Ovary (tissue), 9 donors: ENCODE results near the gene PRKG1. TPM values are rescaled to one million over a fixed set of nuclear protein-coding genes. Genes with fewer than 3 reads are reported as not detected.
"Not testable (repeated sequence)": the region's sequence is repeated elsewhere in the genome, so short reads cannot be mapped to it uniquely, and the experiment has no call there.

Experiments
- DNase-seq, 5 donors: peaks; one replicate each; pipeline ENCODE4 v3.0.0-alpha.2; 2019 to 2020
- H3K27ac ChIP-seq, 2 donors: fragments of 200-600 bp; one replicate each; pipeline versions ENCODE4 v1.5.1 to v1.8.0; 2019 to 2022
- H3K27me3 ChIP-seq: fragments of 200-600 bp; one replicate; pipeline ENCODE4 v1.8.0; 2022
- H3K36me3 ChIP-seq: fragments of 200-600 bp; sonication (generic); one replicate; pipeline ENCODE4 v1.5.1; 2019
- H3K4me1 ChIP-seq: one replicate; pipeline ENCODE4 v1.8.1; 2013; ENCODE audit warnings: mild to moderate bottlenecking, moderate library complexity; ENCODE audit not compliant: insufficient read depth
- H3K4me3 ChIP-seq: fragments of 200-600 bp; sonication (generic); one replicate; pipeline ENCODE4 v1.5.1; 2017
- H3K9me3 ChIP-seq, 2 donors: fragments of 200-600 bp in 1 of 2; sonication (generic) in 1 of 2; one replicate each; pipeline versions ENCODE4 v1.5.1 to v1.8.1; 2013 to 2019; ENCODE audit warnings: mild to moderate bottlenecking in 1 of 2, moderate library complexity in 1 of 2
- CTCF ChIP-seq, 3 donors: fragments of 450-650 bp in 2 of 3; fragments of 200-600 bp in 1 of 3; IDR thresholded peaks; one replicate each; pipeline versions ENCODE4 v1.5.1 to v1.8.0; 2016 to 2022; ENCODE audit warnings: antibody characterized with exemption in 3 of 3, mild to moderate bottlenecking in 1 of 3
- EP300 ChIP-seq: sonication (generic); formaldehyde crosslinking; IDR thresholded peaks from one replicate; pipeline ENCODE4 v1.6.1; 2017; ENCODE audit warnings: antibody characterized with exemption
- POLR2A ChIP-seq: fragments of 450-650 bp; IDR thresholded peaks from one replicate; pipeline ENCODE4 v1.6.1; 2017; ENCODE audit warnings: antibody characterized with exemption, mild to moderate bottlenecking, moderate library complexity
- WGBS, 3 donors: extraction: QIAGEN DNeasy Blood & Tissue Kit in 1 of 3; methylation state at CpG; one replicate each; pipeline versions ENCODE4 v1.1.5 to v1.1.7; 2013 to 2017; 5-methylcytosine and 5-hydroxymethylcytosine counted together
- intact Hi-C, 4 donors: fragments of 100-400 bp; cut with DNase I; formaldehyde crosslinking; loops; one replicate each; pipeline versions ENCODE4 v1.11.0 to v1.15.1; 2022 to 2023
- polyA plus RNA-seq, 2 donors: library from polyadenylated mRNA; stranded (reverse); fragments of 200-250 nt in 1 of 2; fragments of 350-450 nt in 1 of 2; fragmentation: Illumina TruSeq in 1 of 2; extraction: RNeasy Lipid Tissue Mini Kit (QIAGEN cat#74804) in 1 of 2; gene quantifications; one replicate each; pipeline ENCODE4 v1.2.3, GENCODE V29; 2013 to 2014
- total RNA-seq, 7 donors: library from RNA; depleted of rRNA in 2 of 7; stranded (reverse); fragments of >200 nt in 2 of 7; fragmentation: NEBNext Ultra II Directional in 3 of 7; extraction: Animal tissue kit (Norgen Biotek cat#: 25700) in 3 of 7; gene quantifications; one replicate each; pipeline versions ENCODE4 v1.1.0 to v1.2.4, GENCODE V29; 2016 to 2023
- donor health status: DM: no; HTN: no; CAD: no; lungs with moderate emphysema.
- donor health status: DM: no; HTN: no; CAD: no.
- donor health status: Bipolar disorder and iron deficiency.
- donor health status: DM: yes; HTN: yes; CAD: no.
- donor health status: DM: no; HTN: no; CAD: no.
- donor health status: DM: yes; HTN: yes; CAD: no.

PRKG1 gene
- total and polyA plus RNA-seq, 9 donors: 2.8 to 21.1 (median 15.7) TPM

DNA sequence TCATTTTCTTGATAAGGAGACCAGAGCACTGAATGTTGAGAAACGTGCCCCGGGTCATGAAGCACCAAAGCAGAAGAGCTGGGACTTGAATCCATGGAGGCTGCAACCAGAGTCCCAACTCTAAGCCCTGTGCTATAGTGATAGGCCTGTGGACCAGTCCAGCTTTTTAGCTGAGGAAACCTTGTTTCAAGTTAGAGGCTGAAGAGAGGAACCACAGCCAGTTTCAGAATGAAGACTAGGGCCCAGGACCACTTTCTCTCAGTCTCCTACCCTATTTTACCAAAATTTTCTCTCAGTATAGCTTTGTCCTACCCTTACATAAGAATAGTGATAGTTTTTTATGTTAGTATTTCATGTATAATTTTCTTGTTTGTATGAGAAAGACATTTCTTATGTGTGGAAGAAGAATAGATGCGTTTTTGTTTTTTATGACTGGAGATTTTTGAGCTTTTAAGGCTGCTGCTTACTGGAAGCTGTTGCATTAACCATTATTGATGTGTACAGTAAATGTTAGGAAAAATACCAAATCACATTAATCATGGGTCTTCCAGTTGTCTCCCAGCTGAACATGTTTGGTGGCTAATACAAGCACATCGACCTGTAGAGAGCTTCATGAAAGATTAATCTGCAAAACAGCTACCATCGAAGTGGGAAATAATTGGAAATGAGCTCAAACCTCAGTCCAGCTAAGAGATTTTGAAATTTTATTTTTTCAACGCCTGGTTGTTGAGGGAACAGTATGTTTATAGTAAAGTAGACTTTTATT lies 670.1 kb downstream of the PRKG1 start:
- 81 to 88% (median 85%) methylated on average over 6 of the region's 6 CpGs for WGBS, 3 donors
- Histone ChIP-seq H3K4me1 (no peaks in the 10 kb centered on the region), H3K36me3 (no peaks in the 10 kb centered on the region), H3K27me3 (no peaks in the 10 kb centered on the region), H3K4me3 (no peak overlapping the region), H3K9me3 (no peaks in the 10 kb centered on the region), H3K27ac (no peak overlapping the region)
- no peak for TF ChIP-seq POLR2A
- TF ChIP-seq EP300: no peak
- TF ChIP-seq CTCF (IDR thresholded peaks at IDR 0.05): no peak
- intact Hi-C loops: no loop called here
- DNase-seq: no peak

GRCh38 chr10:51745397-51745796 lies 671.1 kb downstream of the PRKG1 start:
- no peak for TF ChIP-seq EP300
- TF ChIP-seq POLR2A: no peak
- H3K9me3 ChIP-seq: no peaks in the 10 kb centered on the region
- intact Hi-C loops: no loop called here
- DNase-seq: no peak
- no peak overlapping the region for H3K4me3 ChIP-seq
- H3K36me3 ChIP-seq: no peaks in the 10 kb centered on the region
- no peaks in the 10 kb centered on the region for H3K4me1 ChIP-seq
- H3K27ac ChIP-seq: no peak overlapping the region
- WGBS, 3 donors: 97 to 99% (median 99%) methylated on average over 2 of the region's 2 CpGs
- no peaks in the 10 kb centered on the region for H3K27me3 ChIP-seq

DNA sequence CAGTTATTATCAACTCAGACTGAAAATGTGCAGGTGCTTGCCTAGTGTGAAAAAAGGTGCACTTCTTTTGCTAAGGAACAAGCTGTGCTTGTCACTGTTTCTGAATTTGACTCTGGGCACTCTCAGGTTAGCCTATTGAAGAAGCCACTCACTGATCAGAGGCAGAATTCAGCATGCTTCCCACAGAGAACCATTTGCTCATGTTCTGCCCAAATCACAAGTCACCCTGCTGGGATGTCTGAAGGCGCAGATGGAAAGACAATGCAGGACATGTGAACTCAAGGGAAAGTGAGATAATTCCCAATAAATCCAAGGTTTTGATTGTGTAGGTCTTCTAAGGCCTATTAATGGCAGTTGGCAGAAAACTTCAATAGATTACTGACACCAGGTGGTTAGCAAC lies 672.9 kb downstream of the PRKG1 start:
- 95 to 100% (median 100%) methylated on average over 1 of the region's 1 CpG for WGBS, 3 donors
- no peak for DNase-seq
- Histone ChIP-seq H3K4me3 (no peak overlapping the region), H3K36me3 (no peaks in the 10 kb centered on the region), H3K27me3 (no peaks in the 10 kb centered on the region), H3K4me1 (no peaks in the 10 kb centered on the region), H3K27ac (no peak overlapping the region), H3K9me3 (no peaks in the 10 kb centered on the region)
- no peak for TF ChIP-seq POLR2A
- no peak for TF ChIP-seq CTCF (IDR thresholded peaks at IDR 0.05)
- TF ChIP-seq EP300: no peak
- intact Hi-C loops: no loop called here

DNA sequence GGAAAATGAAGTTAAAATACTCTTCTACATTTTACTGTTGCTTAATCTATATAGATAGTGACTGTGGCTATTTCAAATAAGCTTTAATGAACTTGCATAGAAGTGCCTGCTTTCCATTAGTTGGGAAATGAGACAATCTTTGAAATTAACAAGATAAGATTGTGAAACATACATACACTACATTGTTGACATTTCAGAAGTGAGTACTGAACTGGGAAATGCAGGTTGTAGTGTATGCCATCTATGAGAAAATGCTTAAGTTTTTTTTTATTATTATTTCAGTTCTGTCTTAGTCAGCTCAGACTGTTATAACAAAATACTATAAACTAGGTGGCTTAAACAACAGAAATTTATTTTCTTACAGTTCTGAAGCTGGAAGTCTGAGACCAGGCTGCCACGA lies 674.7 kb downstream of the PRKG1 start:
- intact Hi-C loops: no loop called here
- no peak overlapping the region for H3K27ac ChIP-seq
- TF ChIP-seq CTCF (IDR thresholded peaks at IDR 0.05) (no peak), EP300 (no peak), POLR2A (no peak)
- 73 to 87% (median 85%) methylated on average over 1 of the region's 1 CpG for WGBS, 3 donors
- no peaks in the 10 kb centered on the region for H3K27me3 ChIP-seq
- no peaks in the 10 kb centered on the region for H3K9me3 ChIP-seq
- no peaks in the 10 kb centered on the region for H3K4me1 ChIP-seq
- no peaks in the 10 kb centered on the region for H3K36me3 ChIP-seq
- no peak overlapping the region for H3K4me3 ChIP-seq
- DNase-seq: no peak

DNA sequence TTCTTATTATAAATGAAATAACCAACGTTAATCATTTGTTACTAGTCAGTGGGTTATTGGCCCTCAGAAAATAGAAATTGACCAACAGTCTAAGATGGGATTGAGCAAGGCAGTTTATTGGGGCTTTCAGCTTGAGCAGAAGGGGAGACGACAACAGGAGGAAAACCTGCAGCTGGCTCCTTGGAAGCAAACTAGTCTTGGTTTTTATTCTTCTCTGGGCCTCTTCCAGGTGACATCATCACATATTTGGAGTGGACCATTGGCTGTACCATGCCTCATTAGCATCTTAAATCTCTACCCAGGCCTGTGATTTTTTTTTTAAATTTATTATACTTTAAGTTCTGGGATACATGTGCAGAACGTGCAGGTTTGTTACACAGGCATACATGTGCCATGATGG lies 684.1 kb downstream of the PRKG1 start:
- DNase-seq: no peak

GRCh38 chr10:51758838-51759237 lies 684.6 kb downstream of the PRKG1 start:
- H3K9me3 ChIP-seq, intact Hi-C loops, H3K36me3 ChIP-seq, H3K4me3 ChIP-seq, DNase-seq, H3K27ac ChIP-seq, H3K27me3 ChIP-seq, H3K4me1 ChIP-seq: not testable (repeated sequence)
- 71 to 88% (median 73%) methylated on average over 1 of the region's 1 CpG for WGBS, 3 donors

More for the DNA sequence above, 684.1 kb downstream of the PRKG1 start:
- H3K9me3 ChIP-seq: no peaks in the 10 kb centered on the region
- no peaks in the 10 kb centered on the region for H3K27me3 ChIP-seq
- no peak for TF ChIP-seq CTCF (IDR thresholded peaks at IDR 0.05)
- no peak for TF ChIP-seq POLR2A
- no peak for TF ChIP-seq EP300
- H3K4me1 ChIP-seq: no peaks in the 10 kb centered on the region
- intact Hi-C loops: no loop called here
- no peak overlapping the region for H3K27ac ChIP-seq
- WGBS, 3 donors: 56 to 68% (median 61%) methylated on average over 3 of the region's 3 CpGs
- no peaks in the 10 kb centered on the region for H3K36me3 ChIP-seq
- no peak overlapping the region for H3K4me3 ChIP-seq
